Measurements from ENCODE around the gene KDM2A.

KDM2A gene

DNA sequence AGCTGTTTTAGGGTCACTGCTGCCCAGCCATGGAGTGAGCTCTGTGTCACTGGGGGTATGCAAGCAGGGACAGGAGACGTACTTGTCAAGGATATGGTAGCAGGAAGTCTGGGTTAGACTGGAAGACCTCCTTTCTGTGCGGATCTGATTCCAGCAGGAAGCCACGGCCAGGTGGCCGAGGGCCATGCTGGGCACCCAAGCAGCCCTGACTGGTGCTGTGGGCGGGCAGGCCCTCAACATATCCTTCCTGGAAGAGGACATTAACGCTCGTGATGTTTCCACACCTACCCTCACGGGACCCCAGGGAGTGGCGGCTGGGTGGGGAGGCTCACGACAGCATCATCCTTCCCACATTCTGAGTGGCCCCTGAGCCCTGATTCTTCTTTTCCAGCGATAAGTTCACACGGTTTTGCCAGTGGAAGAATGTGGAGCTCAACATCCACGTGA, 161.3 kb downstream of the KDM2A start:
- no peak for DNase-seq (ENCODE audit: extremely low read depth, low read depth)

DNA sequence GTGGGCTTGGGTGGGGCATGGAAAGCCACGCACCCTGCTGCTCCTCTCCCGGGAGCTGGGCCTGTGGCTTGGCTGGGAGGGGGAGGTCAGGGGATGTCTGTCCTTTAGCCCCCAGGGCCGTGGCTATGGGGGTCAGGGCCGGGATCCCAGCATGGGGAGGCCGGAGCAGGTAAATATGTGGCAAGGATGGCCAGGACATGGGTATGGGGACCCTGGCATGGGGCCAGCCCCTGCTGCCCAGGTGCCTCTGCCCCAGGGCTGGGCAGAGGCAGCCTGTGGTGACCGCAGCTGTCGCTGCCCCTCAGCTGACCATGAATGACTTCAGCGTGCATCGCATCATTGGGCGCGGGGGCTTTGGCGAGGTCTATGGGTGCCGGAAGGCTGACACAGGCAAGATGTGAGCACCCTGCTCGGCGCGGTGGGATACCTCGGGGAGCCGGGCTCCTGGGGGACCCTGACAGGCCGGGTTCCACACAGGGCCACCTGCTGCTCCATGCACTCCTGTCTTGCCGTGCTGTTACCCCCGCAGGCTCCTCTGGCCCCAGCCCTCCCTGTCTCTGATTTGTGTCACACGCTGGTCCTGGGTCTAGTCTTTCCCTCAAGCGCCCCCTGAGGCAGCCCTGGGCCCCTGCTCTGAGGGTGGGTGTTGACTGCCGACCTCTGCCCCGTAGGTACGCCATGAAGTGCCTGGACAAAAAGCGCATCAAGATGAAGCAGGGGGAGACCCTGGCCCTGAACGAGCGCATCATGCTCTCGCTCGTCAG, 161.9 kb downstream of the KDM2A start:
- TF ChIP-seq CTCF (IDR thresholded peaks at IDR 0.05; ENCODE audit: low read depth, low read length): no peak
- DNase-seq (ENCODE audit: extremely low read depth, low read depth): no peak

More for the DNA sequence above, 161.3 kb downstream of the KDM2A start:
- no peak for TF ChIP-seq CTCF (IDR thresholded peaks at IDR 0.05; ENCODE audit: low read depth, low read length)

DNA sequence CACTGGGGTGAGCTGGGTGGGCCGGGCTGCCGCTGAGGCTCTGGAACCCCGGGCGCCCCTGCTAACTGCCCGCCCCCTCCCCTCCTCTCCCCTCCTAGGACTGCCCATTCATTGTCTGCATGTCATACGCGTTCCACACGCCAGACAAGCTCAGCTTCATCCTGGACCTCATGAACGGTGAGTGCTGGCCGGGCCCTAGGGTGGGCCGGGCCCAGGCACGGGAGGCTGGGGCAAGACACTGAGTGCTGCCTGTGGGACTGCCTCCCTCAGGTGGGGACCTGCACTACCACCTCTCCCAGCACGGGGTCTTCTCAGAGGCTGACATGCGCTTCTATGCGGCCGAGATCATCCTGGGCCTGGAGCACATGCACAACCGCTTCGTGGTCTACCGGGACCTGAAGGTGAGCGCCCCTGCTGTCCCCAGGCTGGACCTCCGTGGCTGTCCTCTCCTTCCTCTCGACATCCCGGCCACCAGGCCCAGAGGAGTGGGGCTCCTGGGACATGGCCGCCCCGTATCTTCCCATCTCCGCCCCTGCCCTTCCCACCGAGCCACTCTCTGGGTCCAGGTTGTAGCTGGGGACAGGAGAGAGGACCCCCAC, 162.6 kb downstream of the KDM2A start:
- TF ChIP-seq CTCF (IDR thresholded peaks at IDR 0.05; ENCODE audit: low read depth, low read length): no peak
- no peak for DNase-seq (ENCODE audit: extremely low read depth, low read depth)

- no peak for TF ChIP-seq CTCF (IDR thresholded peaks at IDR 0.05; ENCODE audit: low read depth, low read length)
Measured at GRCh38 chr11:67282155-67282875, 163.3 kb downstream of the KDM2A start.

GRCh38 chr11:67282876-67283371, 163.9 kb downstream of the KDM2A start:
- DNase-seq (ENCODE audit: extremely low read depth, low read depth): no peak
- TF ChIP-seq CTCF (IDR thresholded peaks at IDR 0.05; ENCODE audit: low read depth, low read length): no peak

More at GRCh38 chr11:67282155-67282875, 163.3 kb downstream of the KDM2A start:
- no peak for DNase-seq (ENCODE audit: extremely low read depth, low read depth)

DNA sequence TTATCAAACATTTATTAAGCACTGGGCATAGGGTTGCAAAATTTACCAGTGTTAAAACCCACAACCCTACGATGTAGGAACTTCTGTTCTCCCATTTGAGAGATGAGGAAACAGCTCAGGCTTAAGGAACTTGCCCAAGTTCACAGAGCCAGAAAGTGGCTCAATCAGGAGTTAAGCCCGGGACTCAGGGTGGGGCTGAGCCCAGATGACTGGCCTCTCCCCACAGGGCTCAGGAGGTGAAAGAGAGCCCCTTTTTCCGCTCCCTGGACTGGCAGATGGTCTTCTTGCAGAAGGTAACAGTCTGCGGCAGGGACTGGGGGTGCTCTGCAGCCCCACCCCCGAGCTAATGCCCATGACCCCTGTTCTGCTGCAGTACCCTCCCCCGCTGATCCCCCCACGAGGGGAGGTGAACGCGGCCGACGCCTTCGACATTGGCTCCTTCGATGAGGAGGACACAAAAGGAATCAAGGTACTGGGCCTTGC, 164.5 kb downstream of the KDM2A start:
- DNase-seq (ENCODE audit: extremely low read depth, low read depth): no peak
- TF ChIP-seq CTCF (IDR thresholded peaks at IDR 0.05; ENCODE audit: low read depth, low read length): no peak

All from AG09319 (cell line).